Caco-2 (cell line): ENCODE data around the gene PLXDC1. TPM values are rescaled to one million over a fixed set of nuclear protein-coding genes. Genes with fewer than 3 reads are reported as not detected.

Experiments
- BruUV-seq: library from RNA; stranded (reverse); fragments of 400-500 nt; replicated peaks from 2 replicates; lab custom pipeline; 2021; lab: Mats Ljungman, UMichigan
- CTCF ChIA-PET: fragments of 300-600 bp; sonication (Branson Sonifier 250); formaldehyde crosslinking; loops from one replicate; lab custom pipeline; 2022; ENCODE audit warnings: antibody characterized with exemption; lab: Charles Lee
- POLR2A ChIA-PET: fragments of 300-600 bp; sonication (Branson Sonifier 250); formaldehyde crosslinking; loops from one replicate; lab custom pipeline; 2022; ENCODE audit warnings: antibody characterized with exemption; lab: Charles Lee
- DNase-seq, 2 experiments: peaks; one replicate each; pipeline versions ENCODE4 v3.0.0 to v3.0.0-alpha.2; 2020 to 2022
- H3K27me3 ChIP-seq: replicated peaks from 2 replicates; pipeline ENCODE4 v1.6.0; 2011; ENCODE audit warnings: low read length; ENCODE audit not compliant: control insufficient read depth, insufficient read depth
- H3K36me3 ChIP-seq: 2 replicates; pipeline ENCODE4 v1.5.1; 2011; ENCODE audit warnings: low read length; ENCODE audit not compliant: control insufficient read depth, insufficient read depth
- H3K4me1 ChIP-seq: fragments of 250-450 bp; sonication (Bioruptor Pico); 2 replicates; pipeline ENCODE4 v1.5.1; 2020; ENCODE audit warnings: mild to moderate bottlenecking
- H3K4me3 ChIP-seq: 2 replicates; pipeline ENCODE4 v1.5.1; 2011; ENCODE audit warnings: low read depth, mild to moderate bottlenecking, control low read depth, low read length
- H3K9me3 ChIP-seq: fragments of 250-450 bp; sonication (Bioruptor Pico); 2 replicates; pipeline ENCODE4 v1.5.1; 2020; ENCODE audit warnings: mild to moderate bottlenecking, moderate library complexity
- H3K27ac Mint-ChIP-seq: one replicate; pipeline ENCODE4 v1.8.0; 2022; ENCODE audit warnings: mixed read lengths; ENCODE audit not compliant: unreplicated experiment
- H3K27me3 Mint-ChIP-seq: one replicate; pipeline ENCODE4 v1.8.0; 2022; ENCODE audit warnings: mixed read lengths; ENCODE audit not compliant: insufficient read depth, unreplicated experiment
- H3K36me3 Mint-ChIP-seq: one replicate; pipeline ENCODE4 v1.8.0; 2022; ENCODE audit warnings: mild to moderate bottlenecking, mixed read lengths; ENCODE audit not compliant: insufficient read depth, unreplicated experiment
- H3K4me1 Mint-ChIP-seq: one replicate; pipeline ENCODE4 v1.8.0; 2022; ENCODE audit warnings: low read depth, mixed read lengths; ENCODE audit not compliant: unreplicated experiment
- H3K4me3 Mint-ChIP-seq: one replicate; pipeline ENCODE4 v1.8.0; 2022; ENCODE audit warnings: mild to moderate bottlenecking, moderate library complexity, mixed read lengths; ENCODE audit not compliant: unreplicated experiment
- H3K9me3 Mint-ChIP-seq: one replicate; pipeline ENCODE4 v1.8.0; 2022; ENCODE audit warnings: mixed read lengths; ENCODE audit not compliant: unreplicated experiment
- intact Hi-C: fragments of 100-400 bp; cut with micrococcal nuclease; formaldehyde crosslinking; loops from one replicate; pipeline ENCODE4 v1.10.0; 2022; ENCODE audit not compliant: unreplicated experiment
- total RNA-seq: library from RNA; stranded (reverse); gene quantifications from 2 replicates; pipeline ENCODE4 v1.2.3, GENCODE V29; 2022
- TF ChIP-seq, protein P1 (sequence below), 2 experiments: fragments of 200-600 bp in 1 of 2; IDR thresholded peaks; 1 replicate in 1 of 2; 2 replicates in 1 of 2; pipeline versions ENCODE4 v1.5.1 to v1.8.0; 2011 to 2022; ENCODE audit warnings: antibody characterized with exemption in 1 of 2, control low read depth in 1 of 2, inconsistent platforms in 1 of 2, low read depth in 1 of 2, low read length in 1 of 2, mild to moderate bottlenecking in 1 of 2, moderate library complexity in 1 of 2; ENCODE audit not compliant: insufficient read depth in 1 of 2, severe bottlenecking in 1 of 2, unreplicated experiment in 1 of 2

PLXDC1 gene
- total RNA-seq, 1 experiment from 2014 or later: 0.14 TPM

DNA sequence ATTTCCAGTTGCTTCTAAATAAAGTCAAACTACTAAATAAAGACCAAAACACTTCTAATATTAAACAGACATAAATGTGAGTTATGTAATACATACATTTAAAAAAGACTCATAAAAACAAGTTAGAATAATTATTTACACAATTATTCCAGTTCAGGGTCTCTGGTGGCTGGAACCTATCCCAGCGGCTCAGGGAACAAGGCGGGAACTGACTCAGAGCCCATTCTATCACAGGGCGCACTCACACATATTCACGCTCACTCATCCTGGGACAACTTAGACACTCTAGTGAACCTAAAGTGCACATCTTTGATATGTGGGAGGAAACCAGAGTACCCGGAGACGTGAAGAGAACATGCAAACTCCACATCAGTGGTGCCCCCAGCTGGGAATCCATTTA lies 25.0 kb downstream of the PLXDC1 start:
- POLR2A ChIA-PET: no interaction called here
- H3K9me3 Mint-ChIP-seq: no peaks in the 10 kb centered on the region
- no peaks in the 10 kb centered on the region for H3K36me3 Mint-ChIP-seq
- Histone ChIP-seq H3K27me3 (no peaks in the 10 kb centered on the region), H3K4me1 (no peaks in the 10 kb centered on the region), H3K9me3 (no peaks in the 10 kb centered on the region; the same call in 1 of the 2 replicates), H3K4me3 (no peak overlapping the region), H3K36me3 (no peaks in the 10 kb centered on the region)
- no peak for DNase-seq
- no peaks in the 10 kb centered on the region for H3K4me1 Mint-ChIP-seq
- CTCF ChIA-PET: no interaction called here
- no peak overlapping the region for H3K4me3 Mint-ChIP-seq
- TF ChIP-seq, protein P1, sequence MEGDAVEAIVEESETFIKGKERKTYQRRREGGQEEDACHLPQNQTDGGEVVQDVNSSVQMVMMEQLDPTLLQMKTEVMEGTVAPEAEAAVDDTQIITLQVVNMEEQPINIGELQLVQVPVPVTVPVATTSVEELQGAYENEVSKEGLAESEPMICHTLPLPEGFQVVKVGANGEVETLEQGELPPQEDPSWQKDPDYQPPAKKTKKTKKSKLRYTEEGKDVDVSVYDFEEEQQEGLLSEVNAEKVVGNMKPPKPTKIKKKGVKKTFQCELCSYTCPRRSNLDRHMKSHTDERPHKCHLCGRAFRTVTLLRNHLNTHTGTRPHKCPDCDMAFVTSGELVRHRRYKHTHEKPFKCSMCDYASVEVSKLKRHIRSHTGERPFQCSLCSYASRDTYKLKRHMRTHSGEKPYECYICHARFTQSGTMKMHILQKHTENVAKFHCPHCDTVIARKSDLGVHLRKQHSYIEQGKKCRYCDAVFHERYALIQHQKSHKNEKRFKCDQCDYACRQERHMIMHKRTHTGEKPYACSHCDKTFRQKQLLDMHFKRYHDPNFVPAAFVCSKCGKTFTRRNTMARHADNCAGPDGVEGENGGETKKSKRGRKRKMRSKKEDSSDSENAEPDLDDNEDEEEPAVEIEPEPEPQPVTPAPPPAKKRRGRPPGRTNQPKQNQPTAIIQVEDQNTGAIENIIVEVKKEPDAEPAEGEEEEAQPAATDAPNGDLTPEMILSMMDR (IDR thresholded peaks at IDR 0.05; ENCODE audit: insufficient read depth in 1 of 2, low read depth in 1 of 2, low read length in 1 of 2, severe bottlenecking in 1 of 2, unreplicated experiment in 1 of 2): no peak
- intact Hi-C loops: no loop called here
- H3K27me3 Mint-ChIP-seq: no peaks in the 10 kb centered on the region
- no TSS peak for BruUV-seq
- no peak overlapping the region for H3K27ac Mint-ChIP-seq

DNA sequence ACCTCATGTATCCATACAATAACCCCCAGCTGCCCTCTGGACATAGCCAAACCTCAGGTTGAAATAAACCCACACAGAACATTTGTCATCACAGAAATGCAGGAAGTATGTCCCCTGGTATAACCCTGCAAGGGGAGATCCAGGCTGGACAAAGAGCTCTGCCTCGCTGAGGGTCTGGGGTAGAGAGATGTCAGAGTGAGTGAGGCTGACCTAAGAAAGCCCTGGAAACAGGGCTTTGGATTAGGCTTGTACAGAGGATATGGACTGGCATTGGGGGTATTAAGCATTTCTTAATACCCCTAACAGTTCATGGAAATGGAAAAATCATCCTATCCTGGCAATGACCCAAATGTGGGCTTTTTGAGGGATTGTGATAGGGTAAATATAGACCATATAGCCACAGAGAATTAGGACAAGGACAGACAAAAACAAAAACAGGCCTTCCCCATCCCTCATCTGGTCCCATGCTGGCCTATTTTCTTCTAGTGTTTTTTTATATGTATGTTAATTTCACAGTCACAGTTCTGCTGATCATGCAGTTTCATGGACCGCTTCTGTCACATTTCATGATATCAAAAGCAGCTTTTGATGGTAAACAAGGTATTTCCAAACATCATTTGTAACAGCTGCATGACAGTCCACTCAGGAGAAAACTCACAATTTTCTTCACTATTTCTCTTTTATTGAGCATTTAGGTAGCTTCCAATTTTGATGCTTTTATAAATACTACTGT lies 26.1 kb downstream of the PLXDC1 start:
- no peak for DNase-seq
- no peaks in the 10 kb centered on the region for H3K27me3 Mint-ChIP-seq
- H3K4me3 Mint-ChIP-seq: no peak overlapping the region
- no peak overlapping the region for H3K27ac Mint-ChIP-seq
- Histone ChIP-seq H3K4me1 (no peaks in the 10 kb centered on the region), H3K4me3 (no peak overlapping the region), H3K36me3 (no peaks in the 10 kb centered on the region), H3K9me3 (no peaks in the 10 kb centered on the region; the same call in 1 of the 2 replicates), H3K27me3 (no peaks in the 10 kb centered on the region)
- H3K9me3 Mint-ChIP-seq: no peaks in the 10 kb centered on the region
- ChIA-PET CTCF (no interaction called here), POLR2A (no interaction called here)
- no TSS peak for BruUV-seq
- no peaks in the 10 kb centered on the region for H3K4me1 Mint-ChIP-seq
- intact Hi-C loops: no loop called here
- no peaks in the 10 kb centered on the region for H3K36me3 Mint-ChIP-seq
- TF ChIP-seq, protein P1 (IDR thresholded peaks at IDR 0.05; ENCODE audit: insufficient read depth in 1 of 2, low read depth in 1 of 2, low read length in 1 of 2, severe bottlenecking in 1 of 2, unreplicated experiment in 1 of 2): no peak

DNA sequence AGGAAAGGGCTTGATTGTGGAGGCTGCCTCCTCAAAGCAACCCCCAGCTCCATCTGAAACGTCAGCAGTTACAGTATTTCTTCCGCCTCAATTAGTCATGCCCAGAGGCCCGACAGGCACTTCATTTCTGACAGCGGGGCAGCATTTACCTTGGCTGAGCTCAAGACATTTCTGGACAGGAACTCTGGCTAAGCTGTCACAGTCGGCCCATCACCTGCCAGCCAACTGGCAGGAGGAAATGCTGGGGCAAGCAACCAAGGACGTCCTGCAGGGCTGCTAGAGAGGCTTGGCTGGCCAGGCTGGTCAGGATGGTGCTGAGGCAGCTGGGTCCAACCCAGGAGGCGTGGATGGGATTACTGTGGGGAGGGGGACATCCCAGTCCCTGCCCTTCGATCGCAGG lies 27.8 kb downstream of the PLXDC1 start:
- intact Hi-C loops: no loop called here
- Mint-ChIP-seq H3K4me3 (no peak overlapping the region), H3K9me3 (no peaks in the 10 kb centered on the region), H3K27ac (no peak overlapping the region), H3K27me3 (no peaks in the 10 kb centered on the region), H3K36me3 (no peaks in the 10 kb centered on the region), H3K4me1 (no peaks in the 10 kb centered on the region)
- DNase-seq: no peak
- Histone ChIP-seq H3K4me1 (no peaks in the 10 kb centered on the region), H3K4me3 (no peak overlapping the region), H3K36me3 (no peaks in the 10 kb centered on the region), H3K27me3 (no peaks in the 10 kb centered on the region), H3K9me3 (no peaks in the 10 kb centered on the region)
- no TSS peak for BruUV-seq
- ChIA-PET CTCF (no interaction called here), POLR2A (no interaction called here)
- TF ChIP-seq, protein P1 (IDR thresholded peaks at IDR 0.05; ENCODE audit: insufficient read depth in 1 of 2, low read depth in 1 of 2, low read length in 1 of 2, severe bottlenecking in 1 of 2, unreplicated experiment in 1 of 2): no peak
